GM23248 (cell line): ENCODE results near the gene PHLDB1. TPM values are rescaled to one million over a fixed set of nuclear protein-coding genes. Genes with fewer than 3 reads are reported as not detected.

Experiments
- DNase-seq: peaks from one replicate; pipeline ENCODE4 v3.0.0-alpha.2; 2015
- H2AFZ ChIP-seq: fragments of 200-600 bp; sonication (generic); 2 replicates; pipeline ENCODE4 v1.6.1; 2016; ENCODE audit warnings: antibody characterized with exemption
- H3F3A ChIP-seq: fragments of 200-600 bp; sonication (generic); 2 replicates; pipeline ENCODE4 v1.6.1; 2016; ENCODE audit warnings: mild to moderate bottlenecking, antibody characterized with exemption, mixed run types; ENCODE audit not compliant: insufficient read depth
- H3K27ac ChIP-seq: fragments of 200-600 bp; sonication (generic); 2 replicates; pipeline ENCODE4 v1.5.1; 2016; ENCODE audit warnings: mild to moderate bottlenecking
- H3K27me3 ChIP-seq: fragments of 200-600 bp; sonication (generic); replicated peaks from 2 replicates; pipeline ENCODE4 v1.6.1; 2016; ENCODE audit warnings: mild to moderate bottlenecking; ENCODE audit not compliant: insufficient read depth
- H3K36me3 ChIP-seq: fragments of 200-600 bp; sonication (generic); 2 replicates; pipeline ENCODE4 v1.6.1; 2016; ENCODE audit warnings: low read depth, mild to moderate bottlenecking
- H3K4me1 ChIP-seq: fragments of 200-600 bp; sonication (generic); 2 replicates; pipeline ENCODE4 v1.6.1; 2016; ENCODE audit warnings: mild to moderate bottlenecking; ENCODE audit not compliant: insufficient read depth
- H3K4me2 ChIP-seq: fragments of 200-600 bp; sonication (generic); one replicate; pipeline ENCODE4 v1.6.1; 2016; ENCODE audit warnings: mild to moderate bottlenecking; ENCODE audit not compliant: unreplicated experiment
- H3K4me3 ChIP-seq: fragments of 200-600 bp; sonication (generic); 2 replicates; pipeline ENCODE4 v1.5.1; 2016; ENCODE audit warnings: mild to moderate bottlenecking
- H3K79me2 ChIP-seq: fragments of 200-600 bp; sonication (generic); 2 replicates; pipeline ENCODE4 v1.6.1; 2016; ENCODE audit warnings: mild to moderate bottlenecking; ENCODE audit not compliant: insufficient read depth
- H3K9ac ChIP-seq: fragments of 200-600 bp; sonication (generic); 2 replicates; pipeline ENCODE4 v1.6.1; 2016; ENCODE audit warnings: mild to moderate bottlenecking
- H3K9me2 ChIP-seq: fragments of 200-600 bp; sonication (generic); 2 replicates; pipeline ENCODE4 v1.6.1; 2016; ENCODE audit warnings: mixed run types, mild to moderate bottlenecking, moderate library complexity; ENCODE audit not compliant: insufficient read depth
- H3K9me3 ChIP-seq: fragments of 200-600 bp; sonication (generic); one replicate; pipeline ENCODE4 v1.6.1; 2017; ENCODE audit warnings: low read depth
- H4K20me1 ChIP-seq: fragments of 200-600 bp; sonication (generic); 2 replicates; pipeline ENCODE4 v1.6.0; 2016; ENCODE audit not compliant: insufficient read depth
- EZH2 ChIP-seq: fragments of 200-600 bp; sonication (generic); IDR thresholded peaks from 2 replicates; pipeline ENCODE4 v1.6.1; 2018; ENCODE audit warnings: antibody characterized with exemption, mild to moderate bottlenecking; ENCODE audit not compliant: insufficient read depth, poor library complexity, severe bottlenecking
- EZH2phosphoT487 ChIP-seq: fragments of 200-600 bp; sonication (generic); IDR thresholded peaks from 2 replicates; pipeline ENCODE4 v1.6.1; 2018; ENCODE audit warnings: antibody characterized with exemption, moderate library complexity, mild to moderate bottlenecking, low read depth; ENCODE audit not compliant: insufficient read depth
- WGBS, 2 experiments: methylation state at CpG; one replicate each; pipeline ENCODE4 v1.1.6; 2015 to 2017; ENCODE audit warnings: low lambda C conversion rate in 2 of 2, low coverage in 1 of 2; ENCODE audit errors: missing lambda C conversion rate in 2 of 2; 5-methylcytosine and 5-hydroxymethylcytosine counted together
- in situ Hi-C: fragments of 300-500 bp; cut with MboI; formaldehyde crosslinking; loops from 2 replicates; pipeline ENCODE4 v1.15.0; 2020
- polyA plus RNA-seq: library from polyadenylated mRNA; unstranded; fragments of >200 nt; fragmentation: Nextera tagmentation; extraction: Ambion mirVana; gene quantifications from 2 replicates; pipeline ENCODE4 v1.2.1, GENCODE V29; 2016
- total RNA-seq: library from RNA; depleted of rRNA; stranded (reverse); fragments of >200 nt; shearing (Covaris generic); gene quantifications from 2 replicates; pipeline ENCODE4 v1.2.3, GENCODE V29; 2014

Gene PHLDB1
- total and polyA plus RNA-seq, 2 experiments from 2014 or later = 91.7 to 102 TPM

DNA sequence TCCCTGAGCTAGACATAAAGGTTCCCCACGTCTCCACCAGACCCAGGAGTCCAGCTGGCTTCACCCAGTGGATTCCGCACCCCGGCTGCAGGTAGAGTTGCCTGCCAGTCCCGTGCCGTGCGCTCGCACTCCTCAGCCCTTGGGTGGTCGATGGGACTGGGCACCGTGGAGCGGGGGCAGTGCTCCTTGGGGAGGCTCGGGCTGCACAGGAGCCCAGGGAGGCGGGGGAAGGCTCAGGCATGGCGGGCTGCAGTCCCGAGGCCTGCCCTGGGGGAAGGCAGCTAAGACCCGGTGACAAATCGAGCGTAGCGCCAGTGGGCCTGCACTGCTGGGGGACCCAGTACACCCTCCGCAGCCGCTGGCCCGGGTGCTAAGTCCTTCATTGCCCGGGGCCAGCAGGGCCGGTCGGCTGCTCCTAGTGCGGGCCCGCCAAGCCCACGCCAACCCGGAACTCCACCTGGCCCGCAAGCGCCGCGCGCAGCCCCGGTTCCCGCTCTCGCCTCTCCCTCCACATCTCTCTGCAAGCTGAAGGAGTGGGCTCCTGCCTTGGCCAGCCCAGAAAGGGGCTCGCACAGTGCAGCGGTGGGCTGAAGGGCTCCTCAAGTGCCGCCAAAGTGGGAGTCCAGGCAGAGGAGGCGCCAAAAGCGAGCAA lies 81.6 kb downstream of the PHLDB1 start:
- in situ Hi-C loops = no loop called here
- Histone ChIP-seq H3K9ac (no peak overlapping the region), H3K27me3 (no peaks in the 10 kb centered on the region), H3K36me3 (no peaks in the 10 kb centered on the region), H3K4me1 (0 out of 2 replicates have a peak, but pooled peaks cover 6% of the 10 kb centered on the region), H4K20me1 (no peaks in the 10 kb centered on the region), H3F3A (no peaks in the 10 kb centered on the region), H3K9me2 (no peaks in the 10 kb centered on the region), H3K27ac (no peak overlapping the region), H2AFZ (peak overlapping the region; percentile 75; the same call in 1 of the 2 replicates), H3K9me3 (no peaks in the 10 kb centered on the region), H3K4me2 (no peak overlapping the region), H3K4me3 (no peak overlapping the region), H3K79me2 (no peaks in the 10 kb centered on the region)
- TF ChIP-seq EZH2 (no peak), EZH2phosphoT487 (no peak)
- no peak for DNase-seq
- WGBS, 2 experiments = 85 to 86% methylated on average over 28 to 41 of the region's 41 CpGs

DNA sequence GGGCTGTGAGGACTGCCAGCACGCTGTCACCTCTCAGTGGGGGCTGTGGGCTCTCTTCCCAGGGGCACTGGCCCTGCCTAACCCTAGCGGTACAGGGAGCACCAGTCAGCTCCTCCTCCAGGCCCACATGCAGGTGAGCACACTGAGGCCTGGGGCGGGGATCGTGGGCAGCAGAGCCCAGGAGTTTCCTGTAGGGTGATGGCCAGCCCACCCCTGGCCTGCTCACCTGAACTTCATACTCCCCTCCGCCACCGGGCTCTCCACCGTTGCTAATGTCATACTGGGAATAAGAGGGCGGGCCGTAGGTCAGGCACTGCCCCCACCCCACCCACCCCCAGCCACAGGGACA lies 82.1 kb downstream of the PHLDB1 start:
- no peak overlapping the region for H3K4me2 ChIP-seq
- no peaks in the 10 kb centered on the region for H3K9me2 ChIP-seq
- no peaks in the 10 kb centered on the region for H4K20me1 ChIP-seq
- no peak for DNase-seq
- TF ChIP-seq EZH2phosphoT487 = no peak
- no peak for TF ChIP-seq EZH2
- in situ Hi-C loops = no loop called here
- no peaks in the 10 kb centered on the region for H3K36me3 ChIP-seq
- no peaks in the 10 kb centered on the region for H3F3A ChIP-seq
- WGBS, 2 experiments = 25 to 45% methylated on average over 2 to 6 of the region's 9 CpGs
- H3K4me1 ChIP-seq = 0 out of 2 replicates have a peak, but pooled peaks cover 6% of the 10 kb centered on the region
- 0 out of 2 replicates have a peak overlapping the region, but pooled peaks have one; percentile 68 for H3K4me3 ChIP-seq
- H2AFZ ChIP-seq = peak overlapping the region; percentile 75; the same call in 1 of the 2 replicates
- H3K27ac ChIP-seq = no peak overlapping the region
- H3K79me2 ChIP-seq = no peaks in the 10 kb centered on the region
- H3K27me3 ChIP-seq = no peaks in the 10 kb centered on the region
- H3K9me3 ChIP-seq = no peaks in the 10 kb centered on the region
- H3K9ac ChIP-seq = no peak overlapping the region

DNA sequence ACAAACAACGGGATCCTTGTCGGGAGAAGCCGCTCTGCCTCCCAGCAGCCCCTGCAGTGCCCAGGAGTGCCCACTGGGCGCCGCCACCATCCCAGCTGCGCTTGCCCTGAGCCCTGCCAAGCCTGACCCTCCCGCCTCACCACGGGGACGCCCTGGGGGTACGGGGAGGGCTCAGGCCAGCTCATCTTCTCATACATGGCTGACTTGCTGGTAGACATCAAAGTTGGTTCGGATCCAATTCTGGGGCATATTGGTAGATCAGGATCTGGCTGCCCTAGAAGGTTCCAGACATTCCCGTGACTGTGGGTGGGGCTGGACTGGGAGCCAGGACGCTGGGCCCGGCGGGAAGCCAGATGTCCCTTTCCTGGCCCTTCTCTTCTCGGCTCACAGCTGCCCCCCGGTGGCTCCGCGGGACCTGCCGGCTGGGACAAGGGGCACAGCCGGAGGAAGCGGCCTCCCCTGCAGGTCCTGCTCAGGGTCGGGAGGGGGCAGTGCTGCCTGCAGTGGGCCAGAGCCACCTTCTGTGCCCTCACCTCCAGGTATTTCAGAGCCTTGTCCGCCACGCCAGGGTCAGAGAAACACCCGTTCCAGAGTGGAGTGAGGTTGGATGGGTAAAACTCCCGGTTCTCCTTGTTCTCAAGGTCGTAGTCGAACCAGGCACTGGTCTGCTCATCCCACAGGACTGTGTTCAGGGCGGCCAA lies 82.6 kb downstream of the PHLDB1 start:
- Histone ChIP-seq H3K36me3 (no peaks in the 10 kb centered on the region), H2AFZ (peak overlapping the region; percentile 75), H3K79me2 (no peaks in the 10 kb centered on the region), H3K4me2 (peak overlapping the region; percentile 86), H4K20me1 (no peaks in the 10 kb centered on the region), H3K27me3 (no peaks in the 10 kb centered on the region), H3F3A (no peaks in the 10 kb centered on the region), H3K9ac (peak overlapping the region; percentile 56), H3K9me3 (no peaks in the 10 kb centered on the region), H3K9me2 (no peaks in the 10 kb centered on the region), H3K4me3 (peak overlapping the region; percentile 68), H3K4me1 (0 out of 2 replicates have a peak, but pooled peaks cover 6% of the 10 kb centered on the region), H3K27ac (peak overlapping the region; percentile 38; the same call in 1 of the 2 replicates)
- DNase-seq = peak; percentile 95
- in situ Hi-C loops = loop anchor here (10.0 kb wide), 1 partner anchor 255 kb away; no protein-coding TSS in a partner anchor
- TF ChIP-seq EZH2phosphoT487 (no peak), EZH2 (no peak)
- 5 to 6% methylated on average over 28 of the region's 30 CpGs for WGBS, 2 experiments

DNA sequence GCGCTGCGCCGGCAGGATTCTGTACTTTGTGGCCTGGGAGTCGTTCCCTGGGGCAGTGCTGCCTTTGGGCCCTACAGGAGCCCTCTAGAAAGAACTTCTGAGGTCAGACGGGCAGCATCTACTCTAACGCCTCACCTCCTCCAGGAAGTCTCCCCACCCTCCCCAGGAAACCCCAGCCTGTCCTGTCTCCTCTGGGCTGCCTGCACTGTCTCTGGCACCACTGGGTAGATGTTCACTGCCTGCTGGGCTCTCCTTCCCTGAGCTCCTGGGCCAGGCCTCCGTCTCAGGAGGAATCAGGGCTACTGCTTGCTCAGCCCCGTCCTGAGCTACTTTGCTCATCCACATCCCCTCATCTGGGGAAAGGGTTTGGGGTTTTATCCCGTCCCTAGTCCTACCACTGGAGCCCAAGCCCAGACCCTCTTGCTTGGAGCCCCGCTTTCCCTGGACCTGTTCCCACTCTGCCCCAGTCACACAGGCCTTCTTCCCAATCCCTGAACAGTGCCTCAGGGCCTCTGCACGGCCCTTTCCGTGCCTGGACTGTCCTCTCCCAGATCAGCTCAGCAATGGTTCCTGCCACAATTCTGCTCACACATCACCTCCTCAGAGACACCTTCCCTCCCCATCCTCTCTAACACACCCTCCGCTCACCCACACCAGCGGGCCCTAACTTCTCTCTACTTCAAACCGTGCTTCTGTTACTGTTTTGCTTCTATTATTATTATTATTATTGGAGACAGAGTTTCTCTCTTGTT lies 83.3 kb downstream of the PHLDB1 start:
- Histone ChIP-seq H3F3A (no peaks in the 10 kb centered on the region), H4K20me1 (no peaks in the 10 kb centered on the region), H3K9me2 (no peaks in the 10 kb centered on the region), H3K4me3 (no peak overlapping the region), H3K27ac (no peak overlapping the region), H3K4me2 (no peak overlapping the region), H3K4me1 (0 out of 2 replicates have a peak, but pooled peaks cover 6% of the 10 kb centered on the region), H3K9ac (no peak overlapping the region), H3K79me2 (no peaks in the 10 kb centered on the region), H3K36me3 (no peaks in the 10 kb centered on the region), H2AFZ (peak overlapping the region; percentile 75), H3K9me3 (no peaks in the 10 kb centered on the region), H3K27me3 (no peaks in the 10 kb centered on the region)
- 78 to 79% methylated on average over 12 to 15 of the region's 15 CpGs for WGBS, 2 experiments
- no peak for DNase-seq
- no peak for TF ChIP-seq EZH2
- in situ Hi-C loops = loop anchor here (10.0 kb wide), 1 partner anchor 254 kb away; no protein-coding TSS in a partner anchor
